UCSD-AML1 (cell line): ENCODE data around the gene SEZ6.
A peak's percentile ranks its signal among the peaks of the same experiment; 100 is the strongest.

Source experiments
- DNase-seq: peaks from one replicate; lab custom pipeline; 2025; ENCODE audit not compliant: unreplicated experiment; lab: John Stamatoyannopoulos, UW

SEZ6 gene, protein sequence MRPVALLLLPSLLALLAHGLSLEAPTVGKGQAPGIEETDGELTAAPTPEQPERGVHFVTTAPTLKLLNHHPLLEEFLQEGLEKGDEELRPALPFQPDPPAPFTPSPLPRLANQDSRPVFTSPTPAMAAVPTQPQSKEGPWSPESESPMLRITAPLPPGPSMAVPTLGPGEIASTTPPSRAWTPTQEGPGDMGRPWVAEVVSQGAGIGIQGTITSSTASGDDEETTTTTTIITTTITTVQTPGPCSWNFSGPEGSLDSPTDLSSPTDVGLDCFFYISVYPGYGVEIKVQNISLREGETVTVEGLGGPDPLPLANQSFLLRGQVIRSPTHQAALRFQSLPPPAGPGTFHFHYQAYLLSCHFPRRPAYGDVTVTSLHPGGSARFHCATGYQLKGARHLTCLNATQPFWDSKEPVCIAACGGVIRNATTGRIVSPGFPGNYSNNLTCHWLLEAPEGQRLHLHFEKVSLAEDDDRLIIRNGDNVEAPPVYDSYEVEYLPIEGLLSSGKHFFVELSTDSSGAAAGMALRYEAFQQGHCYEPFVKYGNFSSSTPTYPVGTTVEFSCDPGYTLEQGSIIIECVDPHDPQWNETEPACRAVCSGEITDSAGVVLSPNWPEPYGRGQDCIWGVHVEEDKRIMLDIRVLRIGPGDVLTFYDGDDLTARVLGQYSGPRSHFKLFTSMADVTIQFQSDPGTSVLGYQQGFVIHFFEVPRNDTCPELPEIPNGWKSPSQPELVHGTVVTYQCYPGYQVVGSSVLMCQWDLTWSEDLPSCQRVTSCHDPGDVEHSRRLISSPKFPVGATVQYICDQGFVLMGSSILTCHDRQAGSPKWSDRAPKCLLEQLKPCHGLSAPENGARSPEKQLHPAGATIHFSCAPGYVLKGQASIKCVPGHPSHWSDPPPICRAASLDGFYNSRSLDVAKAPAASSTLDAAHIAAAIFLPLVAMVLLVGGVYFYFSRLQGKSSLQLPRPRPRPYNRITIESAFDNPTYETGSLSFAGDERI

DNA sequence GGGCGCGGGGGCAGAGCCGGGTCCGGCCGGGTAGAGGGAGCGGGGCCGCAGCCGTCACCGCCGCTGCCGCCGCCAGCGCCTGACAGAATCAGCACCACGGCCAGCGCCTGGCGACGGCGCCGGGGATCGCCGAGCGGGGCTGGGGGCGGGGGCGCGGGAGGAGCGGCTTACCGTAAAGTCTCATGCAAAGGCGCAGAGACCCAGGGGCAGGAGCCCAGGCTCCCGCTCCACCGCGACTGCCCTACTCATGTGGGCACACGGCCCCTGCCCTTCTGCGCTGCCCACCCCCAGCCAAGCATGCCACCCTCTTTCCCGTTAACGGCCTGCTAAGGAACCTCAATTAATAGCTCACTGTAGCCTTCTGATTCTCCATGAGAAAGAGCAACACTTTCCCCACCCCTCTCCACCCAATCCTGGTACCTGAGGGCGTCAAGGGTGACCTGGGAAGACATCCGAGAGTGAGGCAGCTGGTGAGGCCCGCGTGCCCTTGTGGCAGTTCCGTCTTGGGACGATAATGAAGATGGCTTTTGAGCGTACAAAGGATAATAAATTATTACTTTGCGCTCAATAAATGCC, at the start of gene SEZ6:
Gene SEZ6 (minus strand): TSS at position 98 of the 576 bp plus-strand sequence. CDS start 164 bp downstream, outside the sequence.
- DNase-seq = peak; percentile 79

DNA sequence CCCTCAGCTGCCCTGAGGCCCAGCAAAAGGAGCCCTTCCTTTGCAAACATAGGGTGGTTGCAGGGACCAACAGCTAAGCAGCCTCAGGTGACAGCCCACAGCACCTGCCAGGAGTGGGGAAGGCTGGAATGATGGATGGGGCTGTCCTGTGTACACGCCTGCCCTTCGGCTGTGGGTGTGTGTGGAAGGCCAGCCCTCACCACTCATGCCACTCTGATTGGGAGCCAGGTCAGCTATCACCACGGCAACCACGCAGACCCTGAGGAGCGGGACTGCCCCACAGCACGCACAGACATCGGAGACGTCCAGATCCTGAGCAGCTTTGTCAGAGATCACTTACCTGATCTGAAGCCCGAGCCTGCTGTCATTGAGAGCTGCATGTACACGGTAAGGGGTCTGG, 49.0 kb upstream of the SEZ6 start:
- DNase-seq = no peak

DNA sequence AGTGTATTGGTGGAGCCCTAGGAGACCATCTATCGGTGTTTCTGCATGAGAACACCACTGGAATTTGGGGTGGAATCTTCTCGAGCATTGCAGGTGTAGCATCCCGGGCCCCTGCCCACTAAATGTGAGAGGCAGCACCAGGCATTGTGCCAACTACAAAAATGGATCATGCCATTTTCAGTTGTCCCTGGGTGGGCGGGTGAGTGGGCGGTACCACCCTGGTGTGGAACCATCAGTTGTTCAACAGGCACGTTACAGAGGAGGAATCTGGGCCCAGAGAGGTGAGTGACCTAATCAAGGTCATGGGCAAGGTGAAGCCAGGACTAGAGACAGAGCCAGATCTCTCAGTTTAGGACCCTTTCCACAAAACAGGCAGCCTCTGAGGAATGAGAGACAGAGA, 45.9 kb upstream of the SEZ6 start:
- DNase-seq = no peak

DNA sequence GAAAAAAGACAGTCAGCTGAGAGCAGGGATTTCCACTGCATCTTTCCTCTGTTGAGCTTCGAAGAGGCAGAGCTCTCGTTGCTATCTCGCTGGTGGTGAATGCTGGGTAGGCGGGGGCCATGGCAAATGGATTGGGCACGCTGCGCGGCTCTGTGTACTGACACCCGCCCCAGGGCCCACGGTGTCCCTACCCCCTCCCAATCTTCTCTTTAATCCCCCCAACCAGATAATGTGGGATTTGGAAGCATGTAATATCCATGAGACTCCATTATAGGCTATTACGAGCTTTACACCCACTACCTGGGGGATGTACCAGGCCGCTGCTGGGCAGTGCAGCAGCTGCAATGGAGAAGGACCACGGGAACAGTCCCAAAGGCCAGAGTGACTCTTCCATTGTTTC, 45.4 kb upstream of the SEZ6 start:
- no peak for DNase-seq

DNA sequence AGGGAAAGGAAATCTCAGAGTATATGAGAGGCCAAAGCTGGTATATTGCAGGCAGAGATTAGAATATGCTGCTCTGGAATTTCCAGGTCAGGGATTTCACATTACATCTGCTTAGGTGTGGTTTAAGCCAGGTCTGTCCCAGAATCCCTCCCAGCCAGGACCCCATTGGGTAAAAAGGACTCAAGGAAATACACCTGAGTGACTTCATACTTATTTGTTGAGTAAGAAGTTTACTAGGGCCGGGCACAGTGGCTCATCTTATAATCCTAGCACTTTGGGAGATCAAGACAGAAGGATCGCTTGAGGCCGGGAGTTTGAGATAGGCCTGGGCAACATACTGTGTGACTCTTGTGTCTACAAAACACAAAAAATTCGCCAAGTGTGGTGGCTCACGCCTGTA, 44.3 kb upstream of the SEZ6 start:
- no peak for DNase-seq

DNA sequence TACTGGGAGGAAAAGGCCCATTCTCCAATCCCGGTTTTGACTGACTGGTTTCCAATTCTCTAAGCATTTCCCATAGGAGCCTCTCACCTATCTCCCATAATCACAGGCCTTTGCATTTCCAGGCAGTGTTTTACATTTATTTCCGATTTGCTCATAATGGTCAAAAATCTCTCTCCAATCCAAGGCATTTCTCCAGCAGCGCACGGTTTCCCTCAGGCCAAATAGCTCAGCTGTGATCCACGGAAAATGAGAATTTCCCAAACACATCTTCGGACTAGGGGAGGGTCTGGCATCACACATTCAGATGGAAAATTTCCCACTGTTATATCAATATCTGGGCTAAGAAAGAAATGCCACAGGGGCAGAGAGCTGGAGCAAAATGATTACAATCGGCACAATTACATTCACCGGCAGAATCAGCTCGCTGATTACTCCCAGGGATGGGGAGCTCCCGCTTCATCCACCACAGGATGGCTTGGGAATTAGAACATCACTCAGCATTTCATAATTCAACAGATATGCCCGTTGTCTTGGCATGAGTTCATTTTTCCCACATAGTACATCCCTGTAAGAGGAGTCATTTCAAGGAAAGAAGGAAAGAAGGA, 43.8 kb upstream of the SEZ6 start:
- no peak for DNase-seq

DNA sequence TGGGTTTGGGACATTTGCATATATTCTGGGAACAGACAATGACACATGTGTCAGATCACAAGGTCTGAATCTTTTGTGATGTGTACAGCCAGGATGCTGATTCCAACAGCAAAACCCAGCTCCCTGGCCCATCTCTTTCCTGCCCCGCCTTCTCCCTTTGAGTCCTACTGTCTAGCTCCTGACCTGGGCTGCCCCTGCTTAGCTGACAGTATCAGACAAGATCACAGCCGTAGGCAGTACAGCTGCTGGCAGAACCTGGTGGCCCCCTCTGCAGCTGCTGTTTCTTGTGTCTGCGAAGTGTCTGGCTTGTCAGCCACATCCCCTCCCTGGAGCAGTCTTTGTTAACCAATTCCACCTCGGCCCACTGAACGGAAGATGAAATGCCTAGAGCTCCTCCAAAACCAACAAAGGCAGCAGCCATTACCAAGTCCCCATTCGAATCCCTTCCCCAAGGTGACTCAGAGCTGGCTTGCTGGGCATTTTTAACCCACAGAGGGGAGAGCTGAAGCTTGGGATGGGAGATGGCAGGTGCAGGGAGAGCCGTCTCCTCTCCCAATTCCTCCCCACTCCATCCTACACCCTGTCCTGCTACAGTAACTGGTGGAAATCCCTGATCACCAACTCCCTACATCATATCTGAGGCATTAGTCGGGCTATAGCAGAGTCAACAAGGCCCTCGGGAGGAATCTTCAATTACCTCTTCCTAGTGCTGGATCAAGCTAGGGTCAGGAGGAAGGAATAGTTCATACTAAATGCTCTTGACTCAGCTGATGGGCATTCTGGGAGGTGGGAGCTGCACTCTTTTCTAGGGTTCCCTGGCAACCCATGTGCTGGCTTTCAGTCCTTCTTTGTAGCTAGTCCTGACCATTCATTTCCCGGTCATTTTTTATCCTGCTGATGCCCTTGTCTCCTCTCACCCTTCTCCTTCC, 42.9 kb upstream of the SEZ6 start:
- no peak for DNase-seq

DNA sequence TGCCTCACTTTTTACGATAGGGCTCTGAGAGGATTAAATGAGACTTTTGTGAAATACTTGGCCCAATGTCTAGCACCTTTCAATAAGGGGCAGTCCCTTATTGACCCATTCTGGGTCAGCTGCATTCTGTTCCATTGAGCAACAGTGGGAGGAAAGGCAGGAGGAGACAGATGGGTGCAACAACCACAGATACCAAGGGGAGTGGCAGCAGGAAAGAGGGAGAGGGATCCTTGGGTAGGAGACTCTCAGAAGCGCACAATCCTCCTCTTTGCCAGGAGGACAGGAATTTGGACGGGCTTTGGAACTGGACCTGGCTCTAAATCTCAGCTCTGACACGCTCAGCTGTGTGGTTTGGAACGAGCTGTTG, 40.6 kb upstream of the SEZ6 start:
- no peak for DNase-seq

DNA sequence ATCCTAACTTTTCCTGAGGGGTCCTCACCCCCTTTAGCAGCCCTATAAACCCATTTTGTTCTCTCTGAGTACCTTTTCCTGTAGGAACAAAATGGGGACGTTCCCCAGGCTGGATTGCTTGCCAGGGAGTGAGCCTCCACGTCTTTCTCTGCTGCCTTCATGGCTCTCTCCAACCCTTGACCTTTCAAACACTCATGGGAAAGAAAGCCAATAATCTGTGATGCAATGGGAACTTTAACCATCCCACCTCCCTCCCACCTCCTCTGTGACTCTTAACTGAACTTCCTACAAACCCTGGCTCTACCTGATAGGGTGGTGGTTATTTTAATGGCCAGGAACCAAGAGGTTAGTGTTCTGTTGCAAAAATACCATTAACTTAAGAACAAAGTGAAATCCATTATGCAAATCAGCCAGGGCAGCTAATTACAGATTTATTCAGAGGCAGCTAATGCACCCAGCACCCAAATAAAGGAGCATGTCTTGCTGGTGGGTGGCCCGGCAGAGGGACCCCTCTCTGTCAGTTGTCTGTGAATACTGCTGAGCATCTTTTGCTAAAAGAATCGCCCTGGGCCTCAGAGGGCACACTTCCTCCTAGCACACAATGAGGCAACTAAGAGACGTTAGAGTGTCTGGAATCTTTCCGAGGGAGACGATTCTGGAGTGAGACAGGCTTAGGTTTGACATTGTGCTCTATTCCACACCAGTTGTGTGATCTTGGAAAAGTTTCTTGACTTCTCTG, 40.1 kb upstream of the SEZ6 start:
- no peak for DNase-seq

DNA sequence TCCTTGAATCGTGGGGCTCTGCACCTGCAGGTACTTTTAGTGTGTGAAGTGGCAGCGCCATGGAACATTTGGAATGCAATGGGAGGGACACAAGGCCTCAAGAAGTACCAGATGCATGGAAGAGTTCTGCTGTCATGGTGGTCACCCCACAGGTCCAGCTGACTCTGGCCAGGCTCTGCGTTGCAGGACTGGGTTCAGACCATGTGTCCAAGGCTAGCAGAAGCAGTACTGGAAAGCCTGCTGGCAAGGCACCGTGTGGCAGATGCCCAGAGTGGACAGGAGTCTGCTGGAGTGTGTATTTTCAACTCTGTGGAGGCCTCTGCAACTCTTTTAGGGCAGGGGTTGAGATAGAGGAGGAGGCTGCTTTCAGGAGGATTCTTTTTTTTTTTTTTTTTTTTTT, 39.2 kb upstream of the SEZ6 start:
- DNase-seq = no peak

DNA sequence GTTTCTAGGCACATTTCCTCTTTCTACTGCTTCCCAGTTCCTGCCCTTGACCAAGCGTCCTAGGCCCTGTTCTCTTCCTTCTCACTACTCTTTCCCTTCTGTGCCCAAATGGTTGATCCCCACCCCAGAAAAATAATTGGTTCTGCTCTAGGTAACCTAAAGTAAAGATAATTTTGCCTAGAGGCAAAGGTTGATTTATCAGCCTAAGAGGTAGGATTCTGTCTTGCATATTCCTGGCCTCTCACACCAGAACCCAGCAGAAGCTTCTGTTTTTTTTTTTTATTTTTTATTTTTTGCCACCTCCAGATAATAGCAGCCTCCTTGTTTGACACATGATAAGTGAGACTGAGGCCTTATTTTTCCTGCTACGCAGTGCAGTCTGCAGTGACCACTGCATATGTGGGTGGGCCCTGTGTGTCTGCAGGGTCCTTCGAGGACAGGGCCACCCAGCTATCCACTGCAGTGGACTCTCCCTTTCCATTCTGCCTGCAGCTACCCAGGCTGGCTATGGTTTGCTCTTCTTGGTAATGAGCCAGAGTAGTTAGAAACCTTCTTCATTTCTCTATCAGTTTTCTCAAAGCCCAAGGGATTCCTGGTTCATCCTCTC, 37.8 kb upstream of the SEZ6 start:
- DNase-seq = no peak

DNA sequence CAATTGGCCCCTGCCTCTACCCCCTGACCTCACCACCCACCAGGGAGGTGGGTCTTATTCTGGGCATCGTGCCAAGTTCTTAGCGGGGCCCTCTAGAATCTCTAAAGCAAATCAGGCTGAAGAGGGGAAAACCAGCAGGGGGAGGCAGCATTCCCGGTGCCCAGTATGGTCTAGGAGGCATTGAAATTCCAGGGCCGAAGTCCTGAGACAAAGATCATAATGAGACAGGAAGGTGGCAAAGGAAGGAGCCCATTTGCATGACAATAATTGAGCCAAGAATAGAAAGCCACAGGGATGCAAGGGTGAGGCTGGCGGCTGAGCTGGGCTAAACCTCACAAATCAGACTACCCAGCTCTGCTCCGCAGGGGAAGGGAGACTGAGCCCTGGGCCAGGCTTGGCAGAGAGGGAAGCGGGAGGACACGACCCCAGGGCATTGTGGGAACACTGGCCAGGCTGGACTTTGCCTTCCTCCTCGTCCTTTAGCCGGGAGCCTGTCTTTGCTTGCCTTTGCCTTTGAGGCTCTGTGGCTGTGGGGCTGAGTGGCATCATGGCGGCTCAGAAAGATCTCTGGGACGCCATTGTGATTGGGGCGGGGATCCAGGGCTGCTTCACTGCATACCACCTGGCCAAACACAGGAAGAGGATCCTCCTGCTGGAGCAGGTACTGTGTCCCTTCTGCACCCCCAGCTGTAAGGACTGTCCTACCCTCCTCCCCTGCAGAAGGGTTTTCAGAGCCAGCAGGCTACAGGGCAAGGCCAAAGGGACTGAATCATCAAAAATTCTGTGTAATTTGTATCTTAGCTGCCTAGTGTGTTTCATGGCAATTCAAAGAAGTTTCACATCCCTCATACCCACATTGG, 37.1 kb upstream of the SEZ6 start, which contains the start of gene PIPOX:
Gene PIPOX (plus strand): TSS at position 463 of the 860 bp plus-strand sequence. CDS start 85 bp downstream, at position 548.
- DNase-seq = no peak

DNA sequence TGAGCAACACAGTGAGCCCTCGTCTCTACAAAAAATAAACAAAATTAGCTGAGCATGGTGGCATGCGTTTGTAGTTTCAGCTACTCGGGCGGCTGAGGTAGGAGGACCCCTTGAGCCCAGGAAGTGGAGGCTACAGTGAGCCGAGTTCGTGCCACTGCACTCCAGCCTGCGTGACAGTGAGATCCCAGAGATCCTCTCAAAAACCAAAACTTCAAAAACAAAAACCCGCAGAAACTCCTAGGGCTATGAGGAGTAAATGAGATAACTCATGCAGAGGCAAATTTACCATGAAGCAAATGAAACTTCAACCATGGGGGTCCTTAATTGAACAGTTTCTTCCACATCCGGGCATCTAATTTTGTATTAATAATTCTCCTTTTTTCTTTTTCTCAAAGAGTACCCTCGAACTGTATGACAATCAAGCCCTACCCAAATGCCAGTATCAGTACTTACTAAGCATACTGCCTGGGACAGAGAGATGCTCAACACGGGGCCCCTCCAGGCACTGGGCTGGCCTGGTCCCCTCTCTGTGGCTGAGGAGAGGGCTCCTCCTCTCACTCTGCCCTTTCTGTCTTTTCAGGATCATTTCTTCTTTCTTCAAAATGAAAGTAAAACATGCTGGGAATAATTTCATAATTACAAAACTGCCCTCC, 36.3 kb upstream of the SEZ6 start:
- DNase-seq = no peak

DNA sequence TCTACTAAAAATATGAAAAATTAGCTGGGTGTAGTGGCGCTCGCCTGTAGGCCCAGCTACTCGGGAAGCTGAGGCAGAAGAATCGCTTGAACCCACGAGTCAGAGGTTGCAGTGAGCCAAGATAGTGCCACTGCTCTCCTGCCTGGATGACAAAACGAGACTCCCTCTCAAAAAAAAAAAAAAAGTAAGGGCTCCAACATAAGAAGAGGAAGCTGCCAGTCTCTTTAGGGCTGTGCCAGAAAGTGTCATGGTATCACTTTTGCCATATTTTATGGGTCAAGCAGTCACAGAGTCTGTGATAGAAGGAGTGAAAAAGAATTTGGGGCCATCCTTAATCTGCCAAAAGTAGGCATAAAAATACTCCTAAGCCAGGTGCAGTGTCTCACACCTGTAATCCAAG, 35.7 kb upstream of the SEZ6 start:
- DNase-seq = no peak

DNA sequence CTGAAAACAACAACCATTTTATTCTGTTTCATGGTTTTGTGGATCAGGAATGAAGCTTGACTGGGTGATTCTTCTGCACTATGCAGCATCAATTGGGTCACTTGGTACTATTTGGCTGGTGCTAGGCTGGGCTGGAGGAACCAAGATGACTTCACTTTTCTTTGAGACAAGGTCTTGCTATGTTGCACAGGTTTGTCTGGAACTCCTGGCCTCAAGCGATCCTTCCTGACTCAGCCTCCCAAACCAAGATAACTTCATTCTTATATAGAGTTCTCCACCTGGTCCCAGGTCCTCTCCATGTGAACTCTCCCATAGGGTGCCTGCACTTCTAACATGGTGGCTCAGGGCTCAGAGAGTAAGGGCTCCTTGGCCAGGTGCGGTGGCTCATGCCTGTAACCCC, 35.3 kb upstream of the SEZ6 start:
- DNase-seq = no peak

DNA sequence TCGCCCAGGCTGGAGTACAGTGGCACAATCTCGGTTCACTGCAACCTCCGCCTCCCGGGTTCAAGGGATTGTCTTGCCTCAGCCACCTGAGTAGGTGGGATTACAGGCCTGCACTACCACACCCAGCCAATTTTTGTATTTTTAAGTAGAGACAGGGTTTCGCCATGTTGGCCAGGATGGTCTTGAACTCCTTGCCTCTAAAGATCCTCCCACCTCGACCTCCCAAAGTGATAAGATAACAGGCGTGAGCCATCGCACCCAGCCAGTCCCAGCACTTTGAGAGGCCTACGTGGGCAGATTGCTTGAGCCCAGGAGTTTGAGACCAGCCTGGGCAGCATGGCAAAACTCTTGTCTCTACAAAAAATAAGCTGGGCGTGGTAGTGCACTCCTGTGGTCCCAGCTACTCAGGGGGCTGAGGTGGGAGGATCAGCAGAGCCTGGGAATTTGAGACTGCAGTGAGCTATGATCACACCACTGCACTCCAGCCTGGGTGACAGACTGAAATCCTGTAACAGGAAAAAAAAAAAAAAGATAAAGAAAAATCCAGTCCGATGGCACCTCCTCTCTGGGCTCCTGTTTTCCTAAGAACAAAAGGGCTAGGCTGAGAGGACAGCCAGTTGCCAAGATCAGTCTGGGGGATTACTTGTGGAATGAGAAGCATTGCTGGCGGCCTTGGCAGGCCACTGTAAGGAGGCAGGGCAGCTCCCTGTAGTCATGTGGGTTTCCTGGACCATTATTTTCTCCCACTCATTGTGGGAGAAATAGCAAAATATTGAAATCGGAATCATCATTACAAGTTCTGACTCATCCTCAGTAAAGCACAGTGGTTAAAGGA, 34.1 kb upstream of the SEZ6 start:
- no peak for DNase-seq
